Testis (tissue), 3 donors: ENCODE data around the gene PLGRKT. TPM values are rescaled to one million over a fixed set of nuclear protein-coding genes. Genes with fewer than 3 reads are reported as not detected.

Source experiments
- DNase-seq: peaks from one replicate; pipeline ENCODE4 v3.0.0-alpha.2; 2019
- H3K27ac ChIP-seq, 2 donors: fragments of 200-600 bp; sonication (generic); one replicate each; pipeline ENCODE4 v1.5.1; 2019
- H3K27me3 ChIP-seq: fragments of 200-600 bp; sonication (generic); one replicate; pipeline ENCODE4 v1.5.1; 2019
- H3K36me3 ChIP-seq: fragments of 200-600 bp; sonication (generic); one replicate; pipeline ENCODE4 v1.5.1; 2017; ENCODE audit warnings: low read depth; ENCODE audit errors: missing control alignments
- H3K4me1 ChIP-seq: fragments of 200-600 bp; sonication (generic); one replicate; pipeline ENCODE4 v1.5.1; 2019
- H3K4me3 ChIP-seq, 2 donors: fragments of 200-600 bp; sonication (generic); one replicate each; pipeline ENCODE4 v1.5.1; 2017 to 2019
- H3K9me3 ChIP-seq: fragments of 200-600 bp; sonication (generic); one replicate; pipeline ENCODE4 v1.5.1; 2017
- CTCF ChIP-seq, 3 experiments: fragments of 450-650 bp in 2 of 3; fragments of 200-600 bp in 1 of 3; sonication (generic) in 1 of 3; IDR thresholded peaks; one replicate each; pipeline ENCODE4 v1.5.1; 2016 to 2019; ENCODE audit warnings: antibody characterized with exemption in 3 of 3, mild to moderate bottlenecking in 2 of 3, moderate library complexity in 1 of 3
- POLR2A ChIP-seq: fragments of 450-650 bp; IDR thresholded peaks from one replicate; pipeline ENCODE4 v1.6.1; 2017; ENCODE audit warnings: antibody characterized with exemption, mild to moderate bottlenecking, moderate library complexity
- WGBS, 2 donors: methylation state at CpG; one replicate each; pipeline ENCODE4 v1.1.5; 2018; 5-methylcytosine and 5-hydroxymethylcytosine counted together
- intact Hi-C: fragments of 100-400 bp; cut with DNase I; formaldehyde crosslinking; loops from one replicate; pipeline ENCODE4 v1.15.1; 2023; ENCODE audit warnings: low total_unique reads
- polyA plus RNA-seq: library from polyadenylated mRNA; stranded (reverse); fragments of 350-450 nt; fragmentation: Illumina TruSeq; extraction: RNeasy Lipid Tissue Mini Kit (QIAGEN cat#74804); gene quantifications from one replicate; pipeline ENCODE4 v1.2.3, GENCODE V29; 2014; ENCODE audit warnings: low read depth, low replicate concordance; ENCODE audit not compliant: insufficient read depth
- total RNA-seq, 2 donors: library from RNA; depleted of rRNA; stranded (reverse); fragments of >200 nt; gene quantifications; one replicate each; pipeline ENCODE4 v1.2.3, GENCODE V29; 2016

Gene PLGRKT
- total and polyA plus RNA-seq, 3 donors from 2014 or later, result 7.5 to 13.4 (median 9.5) TPM

DNA sequence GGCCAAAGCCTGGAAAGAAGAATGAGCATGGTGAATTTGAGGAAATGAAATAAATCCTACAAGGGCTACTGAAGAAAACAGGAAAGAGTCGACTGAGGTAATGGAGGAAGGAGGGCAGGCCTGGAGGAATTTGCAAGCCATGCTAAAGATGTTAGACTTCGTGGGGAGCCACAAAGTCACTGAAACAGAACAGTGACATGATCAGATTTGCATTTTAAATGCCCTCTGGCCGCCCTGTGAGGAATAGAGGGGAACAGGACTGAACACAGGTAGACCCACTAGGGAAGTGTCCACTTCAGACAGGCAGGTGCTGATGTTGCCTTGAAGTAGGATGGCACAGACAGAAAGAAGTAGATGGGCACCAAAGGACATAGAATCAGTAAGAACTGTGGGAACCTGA is 55.2 kb downstream of the PLGRKT start:
- no peak for TF ChIP-seq CTCF (IDR thresholded peaks at IDR 0.05)
- no peak for TF ChIP-seq POLR2A
- Histone ChIP-seq H3K27me3 (no peaks in the 10 kb centered on the region), H3K4me3 (no peak overlapping the region), H3K36me3 (no peaks in the 10 kb centered on the region), H3K9me3 (no peaks in the 10 kb centered on the region), H3K27ac (no peak overlapping the region), H3K4me1 (no peaks in the 10 kb centered on the region)
- intact Hi-C loops, result no loop called here
- WGBS, 2 donors, result 84 to 86% methylated on average over 3 of the region's 3 CpGs
- no peak for DNase-seq

DNA sequence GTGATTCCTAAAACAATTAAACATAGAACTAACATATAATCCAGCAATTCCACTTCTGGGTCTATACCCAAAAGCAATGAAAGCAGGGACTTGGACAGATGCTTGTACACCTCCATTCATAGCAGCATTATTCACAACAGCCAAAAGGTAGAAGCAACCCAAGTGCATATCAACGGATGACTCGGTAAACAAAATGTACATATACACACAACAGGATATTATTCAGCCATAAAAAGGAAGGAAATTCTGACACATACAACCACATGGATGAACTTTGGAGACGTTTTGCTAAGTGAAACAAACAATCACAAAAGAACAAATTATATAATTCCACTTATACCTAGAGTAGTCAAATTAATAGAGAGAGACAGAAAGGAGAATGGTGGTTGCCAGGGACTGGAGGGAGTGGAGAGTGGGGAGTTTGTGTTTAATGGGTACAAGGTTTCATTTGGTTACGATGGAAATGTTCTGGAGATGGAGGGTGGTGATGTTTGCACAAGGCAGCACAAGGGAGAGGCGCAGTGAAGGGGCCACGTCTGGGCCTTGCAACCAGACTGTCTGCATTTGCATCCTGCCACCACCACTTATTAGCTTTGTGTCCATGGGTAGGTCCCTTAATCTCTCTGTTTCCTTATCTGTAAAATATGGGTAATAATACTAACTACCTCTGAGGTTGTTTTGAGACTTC is 61.8 kb downstream of the PLGRKT start:
- TF ChIP-seq CTCF (IDR thresholded peaks at IDR 0.05) (no peak), POLR2A (no peak)
- intact Hi-C loops, result no loop called here
- H3K4me1 ChIP-seq, result no peaks in the 10 kb centered on the region
- DNase-seq, result no peak
- H3K36me3 ChIP-seq, result no peaks in the 10 kb centered on the region
- H3K4me3 ChIP-seq, result no peak overlapping the region
- no peaks in the 10 kb centered on the region for H3K9me3 ChIP-seq
- H3K27me3 ChIP-seq, result no peaks in the 10 kb centered on the region
- no peak overlapping the region for H3K27ac ChIP-seq
- 80 to 83% methylated on average over 6 of the region's 6 CpGs for WGBS, 2 donors

GRCh38 chr9:5375091-5375490 is 62.6 kb downstream of the PLGRKT start:
- DNase-seq, result no peak
- no peaks in the 10 kb centered on the region for H3K36me3 ChIP-seq
- intact Hi-C loops, result no loop called here
- H3K4me1 ChIP-seq, result no peaks in the 10 kb centered on the region
- H3K4me3 ChIP-seq, result no peak overlapping the region
- H3K27ac ChIP-seq, result no peak overlapping the region
- H3K9me3 ChIP-seq, result no peaks in the 10 kb centered on the region
- 60 to 93% methylated on average over 1 of the region's 1 CpG for WGBS, 2 donors
- TF ChIP-seq POLR2A, result no peak
- TF ChIP-seq CTCF (IDR thresholded peaks at IDR 0.05), result no peak
- H3K27me3 ChIP-seq, result no peaks in the 10 kb centered on the region

- intact Hi-C loops, result no loop called here
- Histone ChIP-seq H3K36me3 (no peaks in the 10 kb centered on the region), H3K27me3 (no peaks in the 10 kb centered on the region), H3K9me3 (no peaks in the 10 kb centered on the region), H3K4me3 (no peak overlapping the region), H3K4me1 (no peaks in the 10 kb centered on the region), H3K27ac (no peak overlapping the region)
- no peak for DNase-seq
- TF ChIP-seq POLR2A (no peak), CTCF (IDR thresholded peaks at IDR 0.05) (no peak)
- WGBS, 2 donors, result 59 to 90% methylated on average over 3 of the region's 3 CpGs
Measured at GRCh38 chr9:5364294-5365024, 73.3 kb downstream of the PLGRKT start.
